ENCODE results near the gene GRIPAP1. TPM values are rescaled to one million over a fixed set of nuclear protein-coding genes. Genes with fewer than 3 reads are reported as not detected.

Gene GRIPAP1
- total and polyA plus RNA-seq, 2 of the 13 experiments (the other 11 are each of a cell fraction or from before 2014, with no cell fraction given) = 16.1 to 22.6 TPM

DNA sequence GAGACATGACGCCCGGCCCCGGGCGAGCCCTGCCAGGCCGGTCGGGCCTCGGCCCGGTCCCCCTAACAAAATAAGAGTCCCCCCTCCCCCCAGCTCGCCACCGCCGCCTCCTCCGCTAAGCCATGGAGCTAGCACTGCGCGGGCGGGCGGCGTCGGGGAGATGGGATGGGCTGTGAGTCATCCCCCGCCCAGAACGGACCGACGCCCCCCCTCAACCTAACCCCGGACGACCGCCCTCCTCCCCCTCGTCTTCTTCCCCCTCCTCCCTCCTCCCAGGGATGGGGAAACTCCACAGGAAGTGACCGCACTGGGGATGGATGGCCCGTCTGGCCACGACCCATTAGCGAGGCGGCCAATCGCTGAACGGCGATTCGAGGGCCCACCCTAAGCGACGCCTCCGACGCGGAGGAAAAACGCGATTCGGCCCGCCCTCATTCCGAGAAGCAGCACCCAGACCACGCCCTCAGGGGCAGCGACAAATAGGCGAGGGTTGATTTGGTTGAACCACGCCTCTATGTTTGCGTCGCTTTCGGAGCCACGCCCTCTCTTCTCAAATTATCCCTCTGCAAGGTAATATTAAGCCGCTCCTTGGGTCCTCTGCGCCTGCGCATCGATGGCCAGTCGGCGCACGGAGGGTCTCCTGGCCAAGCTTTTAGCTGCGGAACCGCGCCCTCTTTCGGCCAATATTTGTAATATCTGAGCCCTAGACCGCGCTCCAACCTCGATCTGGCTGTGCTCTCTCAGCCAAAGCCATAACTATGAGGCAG lies 41.3 kb upstream of the GRIPAP1 start, which contains the start of gene TFE3 (continued):
- TF ChIP-seq, protein P1, sequence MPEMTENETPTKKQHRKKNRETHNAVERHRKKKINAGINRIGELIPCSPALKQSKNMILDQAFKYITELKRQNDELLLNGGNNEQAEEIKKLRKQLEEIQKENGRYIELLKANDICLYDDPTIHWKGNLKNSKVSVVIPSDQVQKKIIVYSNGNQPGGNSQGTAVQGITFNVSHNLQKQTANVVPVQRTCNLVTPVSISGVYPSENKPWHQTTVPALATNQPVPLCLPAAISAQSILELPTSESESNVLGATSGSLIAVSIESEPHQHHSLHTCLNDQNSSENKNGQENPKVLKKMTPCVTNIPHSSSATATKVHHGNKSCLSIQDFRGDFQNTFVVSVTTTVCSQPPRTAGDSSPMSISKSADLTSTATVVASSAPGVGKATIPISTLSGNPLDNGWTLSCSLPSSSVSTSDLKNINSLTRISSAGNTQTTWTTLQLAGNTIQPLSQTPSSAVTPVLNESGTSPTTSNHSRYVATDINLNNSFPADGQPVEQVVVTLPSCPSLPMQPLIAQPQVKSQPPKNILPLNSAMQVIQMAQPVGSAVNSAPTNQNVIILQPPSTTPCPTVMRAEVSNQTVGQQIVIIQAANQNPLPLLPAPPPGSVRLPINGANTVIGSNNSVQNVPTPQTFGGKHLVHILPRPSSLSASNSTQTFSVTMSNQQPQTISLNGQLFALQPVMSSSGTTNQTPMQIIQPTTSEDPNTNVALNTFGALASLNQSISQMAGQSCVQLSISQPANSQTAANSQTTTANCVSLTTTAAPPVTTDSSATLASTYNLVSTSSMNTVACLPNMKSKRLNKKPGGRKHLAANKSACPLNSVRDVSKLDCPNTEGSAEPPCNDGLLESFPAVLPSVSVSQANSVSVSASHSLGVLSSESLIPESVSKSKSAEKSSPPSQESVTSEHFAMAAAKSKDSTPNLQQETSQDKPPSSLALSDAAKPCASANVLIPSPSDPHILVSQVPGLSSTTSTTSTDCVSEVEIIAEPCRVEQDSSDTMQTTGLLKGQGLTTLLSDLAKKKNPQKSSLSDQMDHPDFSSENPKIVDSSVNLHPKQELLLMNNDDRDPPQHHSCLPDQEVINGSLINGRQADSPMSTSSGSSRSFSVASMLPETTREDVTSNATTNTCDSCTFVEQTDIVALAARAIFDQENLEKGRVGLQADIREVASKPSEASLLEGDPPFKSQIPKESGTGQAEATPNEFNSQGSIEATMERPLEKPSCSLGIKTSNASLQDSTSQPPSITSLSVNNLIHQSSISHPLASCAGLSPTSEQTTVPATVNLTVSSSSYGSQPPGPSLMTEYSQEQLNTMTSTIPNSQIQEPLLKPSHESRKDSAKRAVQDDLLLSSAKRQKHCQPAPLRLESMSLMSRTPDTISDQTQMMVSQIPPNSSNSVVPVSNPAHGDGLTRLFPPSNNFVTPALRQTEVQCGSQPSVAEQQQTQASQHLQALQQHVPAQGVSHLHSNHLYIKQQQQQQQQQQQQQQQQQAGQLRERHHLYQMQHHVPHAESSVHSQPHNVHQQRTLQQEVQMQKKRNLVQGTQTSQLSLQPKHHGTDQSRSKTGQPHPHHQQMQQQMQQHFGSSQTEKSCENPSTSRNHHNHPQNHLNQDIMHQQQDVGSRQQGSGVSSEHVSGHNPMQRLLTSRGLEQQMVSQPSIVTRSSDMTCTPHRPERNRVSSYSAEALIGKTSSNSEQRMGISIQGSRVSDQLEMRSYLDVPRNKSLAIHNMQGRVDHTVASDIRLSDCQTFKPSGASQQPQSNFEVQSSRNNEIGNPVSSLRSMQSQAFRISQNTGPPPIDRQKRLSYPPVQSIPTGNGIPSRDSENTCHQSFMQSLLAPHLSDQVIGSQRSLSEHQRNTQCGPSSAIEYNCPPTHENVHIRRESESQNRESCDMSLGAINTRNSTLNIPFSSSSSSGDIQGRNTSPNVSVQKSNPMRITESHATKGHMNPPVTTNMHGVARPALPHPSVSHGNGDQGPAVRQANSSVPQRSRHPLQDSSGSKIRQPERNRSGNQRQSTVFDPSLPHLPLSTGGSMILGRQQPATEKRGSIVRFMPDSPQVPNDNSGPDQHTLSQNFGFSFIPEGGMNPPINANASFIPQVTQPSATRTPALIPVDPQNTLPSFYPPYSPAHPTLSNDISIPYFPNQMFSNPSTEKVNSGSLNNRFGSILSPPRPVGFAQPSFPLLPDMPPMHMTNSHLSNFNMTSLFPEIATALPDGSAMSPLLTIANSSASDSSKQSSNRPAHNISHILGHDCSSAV (CRISPR knock-in tag; IDR thresholded peaks at IDR 0.05; ENCODE audit: borderline replicate concordance) = no peak
- TF ChIP-seq, protein P2, sequence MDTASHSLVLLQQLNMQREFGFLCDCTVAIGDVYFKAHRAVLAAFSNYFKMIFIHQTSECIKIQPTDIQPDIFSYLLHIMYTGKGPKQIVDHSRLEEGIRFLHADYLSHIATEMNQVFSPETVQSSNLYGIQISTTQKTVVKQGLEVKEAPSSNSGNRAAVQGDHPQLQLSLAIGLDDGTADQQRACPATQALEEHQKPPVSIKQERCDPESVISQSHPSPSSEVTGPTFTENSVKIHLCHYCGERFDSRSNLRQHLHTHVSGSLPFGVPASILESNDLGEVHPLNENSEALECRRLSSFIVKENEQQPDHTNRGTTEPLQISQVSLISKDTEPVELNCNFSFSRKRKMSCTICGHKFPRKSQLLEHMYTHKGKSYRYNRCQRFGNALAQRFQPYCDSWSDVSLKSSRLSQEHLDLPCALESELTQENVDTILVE (CRISPR knock-in tag; IDR thresholded peaks at IDR 0.05) = no peak
- no peak for TF ChIP-seq MED13 (CRISPR knock-in tag; IDR thresholded peaks at IDR 0.05)
- TF ChIP-seq ZNF629 (CRISPR knock-in tag; conservative IDR thresholded peaks at IDR 0.05) = no peak
- TF ChIP-seq ZNF605 (CRISPR knock-in tag; IDR thresholded peaks at IDR 0.05) = no peak; the same call in 1 of the 2 replicates
- no peak for TF ChIP-seq ZBTB21 (CRISPR knock-in tag; IDR thresholded peaks at IDR 0.05)
- no peak for TF ChIP-seq ZNF557 (CRISPR knock-in tag; IDR thresholded peaks at IDR 0.05)
- TF ChIP-seq ELF3 (CRISPR knock-in tag; IDR thresholded peaks at IDR 0.05) = no peak
- TF ChIP-seq, protein P3, sequence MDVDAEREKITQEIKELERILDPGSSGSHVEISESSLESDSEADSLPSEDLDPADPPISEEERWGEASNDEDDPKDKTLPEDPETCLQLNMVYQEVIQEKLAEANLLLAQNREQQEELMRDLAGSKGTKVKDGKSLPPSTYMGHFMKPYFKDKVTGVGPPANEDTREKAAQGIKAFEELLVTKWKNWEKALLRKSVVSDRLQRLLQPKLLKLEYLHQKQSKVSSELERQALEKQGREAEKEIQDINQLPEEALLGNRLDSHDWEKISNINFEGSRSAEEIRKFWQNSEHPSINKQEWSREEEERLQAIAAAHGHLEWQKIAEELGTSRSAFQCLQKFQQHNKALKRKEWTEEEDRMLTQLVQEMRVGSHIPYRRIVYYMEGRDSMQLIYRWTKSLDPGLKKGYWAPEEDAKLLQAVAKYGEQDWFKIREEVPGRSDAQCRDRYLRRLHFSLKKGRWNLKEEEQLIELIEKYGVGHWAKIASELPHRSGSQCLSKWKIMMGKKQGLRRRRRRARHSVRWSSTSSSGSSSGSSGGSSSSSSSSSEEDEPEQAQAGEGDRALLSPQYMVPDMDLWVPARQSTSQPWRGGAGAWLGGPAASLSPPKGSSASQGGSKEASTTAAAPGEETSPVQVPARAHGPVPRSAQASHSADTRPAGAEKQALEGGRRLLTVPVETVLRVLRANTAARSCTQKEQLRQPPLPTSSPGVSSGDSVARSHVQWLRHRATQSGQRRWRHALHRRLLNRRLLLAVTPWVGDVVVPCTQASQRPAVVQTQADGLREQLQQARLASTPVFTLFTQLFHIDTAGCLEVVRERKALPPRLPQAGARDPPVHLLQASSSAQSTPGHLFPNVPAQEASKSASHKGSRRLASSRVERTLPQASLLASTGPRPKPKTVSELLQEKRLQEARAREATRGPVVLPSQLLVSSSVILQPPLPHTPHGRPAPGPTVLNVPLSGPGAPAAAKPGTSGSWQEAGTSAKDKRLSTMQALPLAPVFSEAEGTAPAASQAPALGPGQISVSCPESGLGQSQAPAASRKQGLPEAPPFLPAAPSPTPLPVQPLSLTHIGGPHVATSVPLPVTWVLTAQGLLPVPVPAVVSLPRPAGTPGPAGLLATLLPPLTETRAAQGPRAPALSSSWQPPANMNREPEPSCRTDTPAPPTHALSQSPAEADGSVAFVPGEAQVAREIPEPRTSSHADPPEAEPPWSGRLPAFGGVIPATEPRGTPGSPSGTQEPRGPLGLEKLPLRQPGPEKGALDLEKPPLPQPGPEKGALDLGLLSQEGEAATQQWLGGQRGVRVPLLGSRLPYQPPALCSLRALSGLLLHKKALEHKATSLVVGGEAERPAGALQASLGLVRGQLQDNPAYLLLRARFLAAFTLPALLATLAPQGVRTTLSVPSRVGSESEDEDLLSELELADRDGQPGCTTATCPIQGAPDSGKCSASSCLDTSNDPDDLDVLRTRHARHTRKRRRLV (CRISPR knock-in tag; IDR thresholded peaks at IDR 0.05) = no peak
- TF ChIP-seq CBX5 (CRISPR knock-in tag; IDR thresholded peaks at IDR 0.05; ENCODE audit: borderline replicate concordance) = no peak
